H1 (cell line): Measurements from ENCODE around the gene TOMT. TPM values are rescaled to one million over a fixed set of nuclear protein-coding genes. Genes with fewer than 3 reads are reported as not detected.

Experiments used
- EZH2 ChIP-seq: fragments of 200-600 bp; sonication (generic); IDR thresholded peaks from 2 replicates; pipeline ENCODE4 v1.7.1; 2012; ENCODE audit warnings: low read depth, mild to moderate bottlenecking, moderate library complexity, low read length, inconsistent platforms; ENCODE audit not compliant: severe bottlenecking
- polyA plus RNA-seq, 7 experiments: library from polyadenylated mRNA; depleted of rRNA in 3 of 7; stranded (reverse) in 5 of 7; unstranded in 2 of 7; fragments of >200 nt in 5 of 7; fragments of 200-250 nt in 2 of 7; gene quantifications; 1 replicate in 5 of 7; 2 replicates in 1 of 7; 4 replicates in 1 of 7; pipeline versions ENCODE4 v1.2.1 to v1.2.3, GENCODE V29; 2011 to 2013; ENCODE audit warnings: missing spikeins in 2 of 7, mixed read lengths in 2 of 7
- total RNA-seq: library from RNA; stranded (reverse); fragmentation: NEBNext Ultra II Directional; extraction: Animal tissue kit (Norgen Biotek cat#: 25700); gene quantifications from 2 replicates; pipeline ENCODE4 v1.2.1, GENCODE V29; 2021

TOMT gene
- total and polyA plus RNA-seq, 2 of the 8 experiments (the other 6 are each of a cell fraction or from before 2014, with no cell fraction given) = 0.11 TPM; not detected in 1

GRCh38 chr11:72102162-72102561 is 3.6 kb upstream of the TOMT start (continued):
- no peak for TF ChIP-seq EZH2
